Stimulated activated CD8-positive, alpha-beta memory T cell treated with anti-CD3 and anti-CD28 coated beads, Interleukin-7, amount 100 ng/mL, for 48 hours (primary cell): ENCODE data around the gene LRBA.
"Not testable (repeated sequence)": the region's sequence is repeated elsewhere in the genome, so short reads cannot be mapped to it uniquely, and the experiment has no call there.

Source experiments
- DNase-seq, 2 donors: peaks; one replicate each; pipeline ENCODE4 v3.0.0-alpha.2; 2020; ENCODE audit warnings: low read depth in 1 of 2; ENCODE audit errors: extremely low read depth in 1 of 2

The LRBA gene

GRCh38 chr4:150949342-150949741 lies 65.7 kb downstream of the LRBA start:
- no peak for DNase-seq

DNA sequence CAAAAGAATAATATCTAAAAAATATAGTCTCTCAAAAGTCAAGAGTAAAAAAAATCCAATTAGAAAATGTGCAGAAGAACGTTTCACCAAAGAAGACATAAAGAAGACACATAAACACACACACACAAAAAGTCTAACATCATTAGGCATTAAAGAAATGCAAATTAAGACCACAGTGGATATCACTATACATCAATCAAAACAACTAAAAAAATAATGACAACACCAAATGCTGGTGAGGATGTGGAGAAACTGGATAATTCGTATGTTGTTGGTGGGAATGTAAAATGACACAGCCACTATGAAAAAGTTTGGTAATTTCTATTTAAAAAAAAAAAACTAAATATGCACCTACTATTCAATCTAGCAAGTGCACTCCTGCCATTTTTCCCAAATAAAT lies 66.4 kb downstream of the LRBA start:
- DNase-seq: no peak

- no peak for DNase-seq
Observed at GRCh38 chr4:150948074-150948473, 67.0 kb downstream of the LRBA start.

- DNase-seq: no peak
Observed at GRCh38 chr4:150944660-150945059, 70.4 kb downstream of the LRBA start.

- DNase-seq: no peak
Observed at GRCh38 chr4:150943818-150944217, 71.3 kb downstream of the LRBA start.

GRCh38 chr4:150943126-150943525 lies 72.0 kb downstream of the LRBA start:
- DNase-seq: no peak

DNA sequence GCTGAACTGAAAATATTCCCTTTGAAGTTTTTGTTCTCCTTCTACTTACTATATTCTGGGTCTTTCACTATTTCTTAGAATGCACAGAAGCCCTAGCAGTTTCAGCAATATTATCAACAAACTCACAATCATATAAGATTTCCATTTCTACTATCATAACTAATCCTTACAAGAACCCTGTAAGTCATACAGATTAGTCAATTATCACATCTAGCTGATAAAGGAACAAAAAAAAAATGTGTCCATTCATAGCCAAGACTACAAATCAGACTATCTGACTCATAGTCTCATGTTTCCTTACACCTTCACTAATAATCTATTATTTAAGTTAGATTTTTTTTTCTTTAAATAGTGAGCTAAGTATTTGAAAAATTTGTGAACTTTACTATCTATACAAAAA lies 72.5 kb downstream of the LRBA start:
- DNase-seq: no peak

- DNase-seq: no peak
Observed at GRCh38 chr4:150940123-150940522, 75.0 kb downstream of the LRBA start.

GRCh38 chr4:150939530-150939929 lies 75.6 kb downstream of the LRBA start:
- no peak for DNase-seq

GRCh38 chr4:150938873-150939499 lies 76.1 kb downstream of the LRBA start:
- no peak for DNase-seq

GRCh38 chr4:150938417-150938816 lies 76.7 kb downstream of the LRBA start:
- no peak for DNase-seq

GRCh38 chr4:150934022-150934421 lies 81.1 kb downstream of the LRBA start:
- DNase-seq: no peak

DNA sequence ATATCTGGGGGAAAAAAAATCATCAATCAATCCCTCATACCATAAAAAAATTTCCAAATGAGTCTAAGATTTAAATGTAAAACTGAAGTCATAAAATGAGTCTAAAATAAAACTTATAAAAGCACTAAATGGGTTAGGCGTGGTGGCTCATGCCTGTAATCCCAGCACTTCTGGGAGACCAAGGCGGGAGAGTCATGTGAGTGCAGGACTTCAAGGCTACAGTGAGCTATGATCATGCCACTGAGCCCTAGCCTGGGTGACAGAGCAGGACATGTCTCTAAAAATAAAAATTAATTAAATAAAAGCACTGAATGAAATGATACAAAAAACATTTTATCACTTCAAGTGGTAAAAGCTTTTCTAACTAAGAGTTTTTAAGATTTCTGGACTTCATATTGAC lies 83.3 kb downstream of the LRBA start:
- DNase-seq: no peak

- no peak for DNase-seq
Observed at GRCh38 chr4:150931005-150931404, 84.1 kb downstream of the LRBA start.

GRCh38 chr4:150923945-150924344 lies 91.1 kb downstream of the LRBA start:
- DNase-seq: no peak

DNA sequence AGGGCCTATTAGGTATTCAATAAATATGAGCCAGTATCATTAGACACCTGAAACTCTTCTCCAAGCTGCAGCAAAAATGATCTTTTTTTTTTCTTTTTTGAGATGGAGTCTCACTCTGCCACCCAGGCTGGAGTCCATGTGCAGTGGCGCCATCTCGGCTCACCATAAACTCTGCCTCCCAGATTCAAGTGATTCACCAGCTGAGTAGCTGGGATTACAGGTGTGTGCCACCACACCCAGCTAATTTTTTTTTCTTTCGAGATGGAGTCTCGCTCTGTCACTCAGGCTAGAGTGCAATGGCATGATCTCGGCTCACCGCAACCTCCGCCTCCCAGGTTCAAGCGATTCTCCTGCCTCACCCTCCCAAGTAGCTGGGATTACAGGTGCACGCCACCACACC lies 93.6 kb downstream of the LRBA start:
- DNase-seq: not testable (repeated sequence)

DNA sequence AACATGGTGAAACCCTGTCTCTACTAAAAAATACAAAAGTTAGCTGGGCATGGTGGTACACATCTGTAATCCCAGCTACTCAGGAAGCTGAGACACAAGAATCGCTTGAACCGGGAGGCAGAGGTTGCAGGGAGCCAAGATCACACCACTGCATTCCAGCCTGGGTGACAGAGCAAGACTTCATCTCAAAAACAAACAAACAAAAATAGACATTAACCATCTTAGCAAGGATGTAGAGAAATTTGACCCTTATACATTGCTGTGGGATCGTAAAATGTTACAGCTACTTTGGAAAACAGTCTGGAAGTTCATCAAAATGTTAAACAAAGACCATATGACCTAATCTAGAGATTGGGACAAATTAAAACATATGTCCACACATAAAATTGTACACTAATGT lies 96.5 kb downstream of the LRBA start:
- DNase-seq: not testable (repeated sequence)

DNA sequence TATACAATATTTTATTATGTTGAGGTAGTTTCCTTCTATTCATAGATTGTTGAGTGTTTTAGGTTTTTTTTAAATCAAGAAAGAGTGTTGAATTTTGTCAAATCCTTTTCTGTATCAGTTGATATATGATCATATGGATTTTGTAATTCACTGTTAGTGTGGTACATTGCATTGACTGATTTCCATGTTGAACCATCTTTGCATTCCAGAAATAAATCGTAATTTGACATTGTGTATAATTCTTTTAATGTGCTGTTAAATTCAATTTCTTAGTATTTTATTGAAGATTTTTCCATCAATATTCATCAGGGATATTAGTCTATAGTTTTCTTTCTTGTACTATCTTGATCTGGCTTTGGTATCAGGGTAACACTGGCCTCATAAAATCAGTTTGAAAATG lies 103.8 kb downstream of the LRBA start:
- DNase-seq: no peak

DNA sequence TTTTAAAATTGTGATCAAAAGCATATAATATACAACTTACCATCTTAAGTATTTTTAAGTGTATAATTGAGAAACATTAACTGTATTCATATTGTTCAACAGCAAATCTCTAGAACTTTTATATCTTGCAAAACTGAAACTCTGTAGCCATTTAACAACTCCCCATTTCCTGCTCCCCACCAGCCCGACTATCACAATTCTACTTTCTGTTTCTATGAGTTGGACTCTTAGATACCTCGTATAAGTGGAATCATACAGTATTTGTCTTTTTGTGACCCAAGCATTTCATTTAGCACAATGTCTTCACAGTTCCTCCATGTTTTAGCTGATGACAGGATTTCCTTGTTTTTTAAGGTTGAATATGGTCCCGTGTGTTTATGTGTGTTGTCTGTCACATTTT lies 106.0 kb downstream of the LRBA start:
- DNase-seq: no peak

- DNase-seq: no peak
Observed at GRCh38 chr4:150906987-150907633, 108.0 kb downstream of the LRBA start.

DNA sequence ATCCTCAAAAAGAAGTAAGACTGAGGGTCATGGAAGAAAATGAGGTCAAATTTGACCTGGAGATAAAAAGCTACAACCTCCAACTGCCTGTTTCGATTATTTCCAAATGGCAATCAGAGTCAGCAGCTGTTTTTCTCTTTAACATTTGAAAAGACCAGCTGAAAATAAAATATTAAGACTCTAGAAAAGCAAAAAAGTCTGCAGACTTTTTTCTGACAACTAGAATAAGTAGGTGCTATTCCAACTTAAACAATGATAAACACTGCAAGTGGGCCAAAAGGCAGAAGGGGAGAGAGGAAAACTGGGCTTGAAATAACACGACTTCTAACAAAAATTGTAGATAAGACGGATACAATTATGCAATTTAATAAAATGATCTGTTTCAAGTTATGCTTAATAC lies 110.4 kb downstream of the LRBA start:
- DNase-seq: no peak

DNA sequence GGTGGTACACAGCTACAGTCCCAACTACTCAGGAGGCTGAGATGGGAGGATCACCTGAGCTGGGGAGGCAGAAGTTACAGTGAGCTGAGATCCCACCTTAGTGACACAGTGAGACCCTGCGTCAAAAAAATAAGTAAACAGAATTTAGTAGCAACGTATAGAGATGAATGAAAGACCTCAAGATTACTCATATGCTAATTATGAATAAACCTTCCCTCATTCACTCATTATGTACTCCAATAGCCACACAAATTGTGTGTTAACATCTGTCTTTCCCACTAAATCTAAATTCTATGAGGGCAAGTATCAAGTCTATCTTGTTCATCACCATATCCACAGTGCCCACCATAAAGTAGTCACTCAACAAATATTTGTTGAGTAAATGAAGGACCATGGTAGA lies 111.5 kb downstream of the LRBA start:
- DNase-seq: no peak

- no peak for DNase-seq
Observed at GRCh38 chr4:150896497-150896896, 118.6 kb downstream of the LRBA start.
